ENCODE measurements around the gene DIDO1. TPM values are rescaled to one million over a fixed set of nuclear protein-coding genes. Genes with fewer than 3 reads are reported as not detected.

DIDO1 gene
- total and polyA plus RNA-seq, 2 donors (not counting 1 experiment from before 2014, with no cell fraction given): 25.9 to 33.2 TPM

DNA sequence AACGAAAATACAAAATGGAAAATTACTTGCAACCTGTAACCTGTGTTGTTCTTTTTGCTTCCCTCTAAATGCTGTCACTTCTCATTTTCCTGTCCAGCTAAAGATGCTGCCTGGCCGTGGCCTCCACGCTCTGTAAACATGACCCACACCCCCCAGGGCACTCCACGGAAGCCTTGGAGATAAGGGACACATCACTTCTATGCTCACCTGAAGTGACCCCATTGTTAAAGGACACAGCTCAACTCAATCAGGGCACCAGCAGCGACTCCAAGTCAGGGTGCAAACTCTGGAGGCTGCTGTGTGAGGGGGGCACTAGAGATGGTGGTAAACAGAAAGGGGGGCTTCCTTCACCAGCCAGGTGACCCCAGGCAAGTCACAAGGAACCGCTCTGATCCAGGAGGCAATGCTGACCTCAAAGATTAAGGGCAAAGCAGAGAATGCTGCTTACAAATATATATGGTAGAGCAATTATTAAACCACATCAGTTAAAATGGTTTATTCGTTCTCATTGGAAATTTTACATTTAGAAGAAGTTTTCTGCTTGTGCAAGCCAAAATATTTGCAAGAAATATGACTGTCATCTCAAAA is 13.2 kb downstream of the DIDO1 start:
- H3K27ac ChIP-seq (ENCODE audit: insufficient read depth, low read length): no peak overlapping the region
- no peak for DNase-seq (ENCODE audit: low read depth in 2 of 2)
- H3K36me3 ChIP-seq (ENCODE audit: control insufficient read depth, insufficient read depth, low read length): peaks cover 26% of the 10 kb centered on the region

GRCh38 chr20:62911701-62912280 is 14.5 kb downstream of the DIDO1 start:
- no peaks in the 10 kb centered on the region for H3K27me3 ChIP-seq (ENCODE audit: control insufficient read depth, insufficient read depth, low read length)
- H3K9me3 ChIP-seq (ENCODE audit: control insufficient read depth, insufficient read depth, low read depth, low read length): no peaks in the 10 kb centered on the region
- no peak overlapping the region for H3K9ac ChIP-seq (ENCODE audit: insufficient read depth, low read length)
- TF ChIP-seq EZH2 (IDR thresholded peaks at IDR 0.05; ENCODE audit: low read length, missing control alignments): no peak
- TF ChIP-seq CTCF (conservative IDR thresholded peaks at IDR 0.05 in 1 of 2, IDR thresholded peaks at IDR 0.05 in 1 of 2; ENCODE audit: low read depth in 1 of 2, low read length in 2 of 2): no peak
- peaks cover 2% of the 10 kb centered on the region for H4K20me1 ChIP-seq (ENCODE audit: control insufficient read depth, extremely low read depth, insufficient read depth, low read length)
- H3K4me3 ChIP-seq (replicated peaks in 1 of 4; ENCODE audit: control extremely low read depth in 1 of 4, insufficient read depth in 1 of 4, low read depth in 3 of 4, low read length in 4 of 4): no peak overlapping the region
- peaks cover 8% of the 10 kb centered on the region for H3K4me1 ChIP-seq (ENCODE audit: control insufficient read depth, extremely low read depth, insufficient read depth, low read length)
- peaks cover 30% of the 10 kb centered on the region for H3K36me3 ChIP-seq (ENCODE audit: control insufficient read depth, insufficient read depth, low read length)
- DNase-seq (ENCODE audit: low read depth in 2 of 2): no peak
- H3K4me2 ChIP-seq (ENCODE audit: extremely low read depth, insufficient read depth, low read length): no peak overlapping the region
- H3K79me2 ChIP-seq (ENCODE audit: control insufficient read depth, insufficient read depth, low read length): peaks cover 81% of the 10 kb centered on the region
- no peak overlapping the region for H3K27ac ChIP-seq (ENCODE audit: insufficient read depth, low read length)
- H2AFZ ChIP-seq (ENCODE audit: low read length): no peak overlapping the region

More for the DNA sequence above, 13.2 kb downstream of the DIDO1 start:
- TF ChIP-seq EZH2 (IDR thresholded peaks at IDR 0.05; ENCODE audit: low read length, missing control alignments) (no peak), CTCF (conservative IDR thresholded peaks at IDR 0.05 in 1 of 2, IDR thresholded peaks at IDR 0.05 in 1 of 2; ENCODE audit: low read depth in 1 of 2, low read length in 2 of 2) (no peak)
- no peak overlapping the region for H3K4me2 ChIP-seq (ENCODE audit: extremely low read depth, insufficient read depth, low read length)
- no peak overlapping the region for H3K9ac ChIP-seq (ENCODE audit: insufficient read depth, low read length)
- H2AFZ ChIP-seq (ENCODE audit: low read length): no peak overlapping the region
- no peaks in the 10 kb centered on the region for H3K27me3 ChIP-seq (ENCODE audit: control insufficient read depth, insufficient read depth, low read length)
- peaks cover 8% of the 10 kb centered on the region for H3K4me1 ChIP-seq (ENCODE audit: control insufficient read depth, extremely low read depth, insufficient read depth, low read length)
- H3K9me3 ChIP-seq (ENCODE audit: control insufficient read depth, insufficient read depth, low read depth, low read length): no peaks in the 10 kb centered on the region
- H4K20me1 ChIP-seq (ENCODE audit: control insufficient read depth, extremely low read depth, insufficient read depth, low read length): peaks cover 4% of the 10 kb centered on the region
- peaks cover 91% of the 10 kb centered on the region for H3K79me2 ChIP-seq (ENCODE audit: control insufficient read depth, insufficient read depth, low read length)
- no peak overlapping the region for H3K4me3 ChIP-seq (replicated peaks in 1 of 4; ENCODE audit: control extremely low read depth in 1 of 4, insufficient read depth in 1 of 4, low read depth in 3 of 4, low read length in 4 of 4)

DNA sequence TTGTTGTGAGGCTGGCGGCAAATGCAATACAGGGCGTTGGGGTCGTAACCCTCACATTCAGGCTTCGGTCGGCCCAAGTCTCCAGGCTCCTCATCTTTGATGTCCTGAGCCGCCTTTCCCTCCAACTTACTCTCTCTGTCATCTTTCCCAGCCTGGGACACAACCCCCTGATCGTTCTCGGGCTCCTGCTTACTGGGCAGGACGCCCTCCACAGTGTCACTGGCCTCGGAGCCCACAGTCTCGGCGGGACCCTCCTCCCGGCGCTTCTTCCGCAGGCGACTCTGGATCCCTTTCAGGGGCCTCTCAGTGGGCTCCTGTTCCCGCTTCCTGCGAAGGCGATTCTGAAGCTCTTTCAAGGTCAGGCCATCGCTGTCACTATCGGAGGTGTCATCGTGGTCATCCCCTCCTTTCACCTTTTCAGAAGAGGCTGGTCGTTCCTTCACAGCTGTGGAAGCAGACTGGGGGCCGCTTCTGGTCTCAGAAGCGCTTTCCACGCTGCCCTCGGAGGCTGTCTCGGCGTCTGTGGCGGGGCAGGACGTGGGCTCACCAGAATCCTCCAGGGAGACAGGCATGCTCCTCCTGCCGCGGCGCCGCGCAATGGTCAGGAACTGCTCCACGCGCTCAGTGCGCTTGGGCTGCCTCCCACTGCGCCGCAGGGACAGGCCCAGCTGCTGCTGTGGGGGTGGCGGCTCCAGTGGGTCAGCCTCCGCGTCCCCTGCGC is 15.4 kb downstream of the DIDO1 start:
- Histone ChIP-seq H3K4me2 (ENCODE audit: extremely low read depth, insufficient read depth, low read length) (no peak overlapping the region), H4K20me1 (ENCODE audit: control insufficient read depth, extremely low read depth, insufficient read depth, low read length) (peaks cover 2% of the 10 kb centered on the region), H3K9me3 (ENCODE audit: control insufficient read depth, insufficient read depth, low read depth, low read length) (no peaks in the 10 kb centered on the region), H3K79me2 (ENCODE audit: control insufficient read depth, insufficient read depth, low read length) (peaks cover 80% of the 10 kb centered on the region), H3K27me3 (ENCODE audit: control insufficient read depth, insufficient read depth, low read length) (no peaks in the 10 kb centered on the region), H3K9ac (ENCODE audit: insufficient read depth, low read length) (no peak overlapping the region), H3K4me1 (ENCODE audit: control insufficient read depth, extremely low read depth, insufficient read depth, low read length) (peaks cover 6% of the 10 kb centered on the region), H3K27ac (ENCODE audit: insufficient read depth, low read length) (no peak overlapping the region), H3K36me3 (ENCODE audit: control insufficient read depth, insufficient read depth, low read length) (peaks cover 39% of the 10 kb centered on the region), H2AFZ (ENCODE audit: low read length) (no peak overlapping the region), H3K4me3 (replicated peaks in 1 of 4; ENCODE audit: control extremely low read depth in 1 of 4, insufficient read depth in 1 of 4, low read depth in 3 of 4, low read length in 4 of 4) (no peak overlapping the region)
- TF ChIP-seq CTCF (conservative IDR thresholded peaks at IDR 0.05 in 1 of 2, IDR thresholded peaks at IDR 0.05 in 1 of 2; ENCODE audit: low read depth in 1 of 2, low read length in 2 of 2) (no peak), EZH2 (IDR thresholded peaks at IDR 0.05; ENCODE audit: low read length, missing control alignments) (no peak)
- DNase-seq (ENCODE audit: low read depth in 2 of 2): no peak
